Neural cell (in vitro differentiated cells): Measurements from ENCODE around the gene CRYGC. TPM values are rescaled to one million over a fixed set of nuclear protein-coding genes. Genes with fewer than 3 reads are reported as not detected.

Experiments
- H2AFZ ChIP-seq: fragments of 200-600, 300-800 bp; sonication (generic), shearing (Covaris generic); 2 replicates; pipeline ENCODE4 v1.6.0; 2014; ENCODE audit warnings: low read depth, mild to moderate bottlenecking, antibody characterized with exemption, low read length, moderate library complexity
- H3F3A ChIP-seq: fragments of 200-600 bp; shearing (Covaris generic); 2 replicates; pipeline ENCODE4 v1.6.1; 2016; ENCODE audit warnings: mild to moderate bottlenecking, moderate library complexity, mixed read lengths, antibody characterized with exemption, low read length; ENCODE audit not compliant: insufficient read depth, poor library complexity, severe bottlenecking
- H3K27ac ChIP-seq: fragments of 200-600, 300-800 bp; sonication (generic), shearing (Covaris generic); 2 replicates; pipeline ENCODE4 v1.5.1; 2014; ENCODE audit warnings: mild to moderate bottlenecking, low read length, moderate library complexity
- H3K27me3 ChIP-seq: fragments of 300-800, 200-600 bp; sonication (generic), shearing (Covaris generic); 2 replicates; pipeline ENCODE4 v1.6.0; 2014; ENCODE audit warnings: mild to moderate bottlenecking, low read depth, low read length, moderate library complexity; ENCODE audit not compliant: insufficient read depth
- H3K36me3 ChIP-seq: fragments of 300-800, 200-600 bp; sonication (generic), shearing (Covaris generic); 2 replicates; pipeline ENCODE4 v1.5.1; 2014; ENCODE audit warnings: mild to moderate bottlenecking, antibody characterized with exemption, low read length, moderate library complexity; ENCODE audit not compliant: insufficient read depth
- H3K4me2 ChIP-seq: fragments of 300-800, 200-600 bp; sonication (generic), shearing (Covaris generic); 2 replicates; pipeline ENCODE4 v1.6.0; 2014; ENCODE audit warnings: mild to moderate bottlenecking, low read length
- H3K4me3 ChIP-seq: fragments of 300-800, 200-600 bp; sonication (generic), shearing (Covaris generic); 2 replicates; pipeline ENCODE4 v1.5.1; 2014; ENCODE audit warnings: mild to moderate bottlenecking, low read length, moderate library complexity
- H3K79me2 ChIP-seq: fragments of 200-600 bp; shearing (Covaris generic); replicated peaks from 2 replicates; pipeline ENCODE4 v1.6.0; 2014; ENCODE audit warnings: mild to moderate bottlenecking, low read length, moderate library complexity; ENCODE audit not compliant: insufficient read depth
- H3K9ac ChIP-seq: fragments of 300-800, 200-600 bp; sonication (generic), shearing (Covaris generic); 2 replicates; pipeline ENCODE4 v1.6.1; 2016; ENCODE audit warnings: mild to moderate bottlenecking, low read length, mixed read lengths
- H3K9me2 ChIP-seq: fragments of 200-600 bp; shearing (Covaris generic); 2 replicates; pipeline ENCODE4 v1.6.1; 2016; ENCODE audit warnings: mild to moderate bottlenecking, low read length, mixed read lengths; ENCODE audit not compliant: insufficient read depth
- H3K9me3 ChIP-seq: fragments of 200-600, 300-800 bp; sonication (generic), shearing (Covaris generic); 2 replicates; pipeline ENCODE4 v1.6.1; 2016; ENCODE audit warnings: mild to moderate bottlenecking, mixed run types, low read length, moderate library complexity, mixed read lengths
- H4K20me1 ChIP-seq: fragments of 200-600 bp; shearing (Covaris generic); 2 replicates; pipeline ENCODE4 v1.6.1; 2016; ENCODE audit warnings: mild to moderate bottlenecking, mixed run types; ENCODE audit not compliant: insufficient read depth
- EP300 ChIP-seq: fragments of 450-650 bp; conservative IDR thresholded peaks from 2 replicates; pipeline ENCODE4 v1.6.1; 2014; ENCODE audit warnings: antibody characterized with exemption, mild to moderate bottlenecking, moderate library complexity; ENCODE audit not compliant: poor library complexity, severe bottlenecking
- EZH2 ChIP-seq: fragments of 200-600, 300-800 bp; shearing (Covaris generic), sonication (generic); IDR thresholded peaks from 2 replicates; pipeline ENCODE4 v1.6.1; 2014; ENCODE audit warnings: antibody characterized with exemption, low read length, borderline replicate concordance, mild to moderate bottlenecking; ENCODE audit not compliant: insufficient read depth, poor library complexity, severe bottlenecking
- MXI1 ChIP-seq: fragments of 450-650 bp; conservative IDR thresholded peaks from 2 replicates; pipeline ENCODE4 v1.6.1; 2014; ENCODE audit warnings: antibody characterized with exemption, mild to moderate bottlenecking; ENCODE audit not compliant: poor library complexity, severe bottlenecking
- POLR2AphosphoS5 ChIP-seq: IDR thresholded peaks from 2 replicates; pipeline ENCODE4 v1.6.1; 2012
- RAD21 ChIP-seq: fragments of 450-650 bp; conservative IDR thresholded peaks from 2 replicates; pipeline ENCODE4 v1.6.1; 2014; ENCODE audit warnings: antibody characterized with exemption, mild to moderate bottlenecking, moderate library complexity
- SMC3 ChIP-seq: fragments of 450-650 bp; conservative IDR thresholded peaks from 2 replicates; pipeline ENCODE4 v1.6.1; 2014; ENCODE audit warnings: antibody characterized with exemption, mild to moderate bottlenecking, moderate library complexity; ENCODE audit not compliant: poor library complexity
- TAF1 ChIP-seq: IDR thresholded peaks from 2 replicates; pipeline ENCODE4 v1.6.1; 2012; ENCODE audit warnings: low read depth
- polyA plus RNA-seq: library from polyadenylated mRNA; depleted of rRNA; stranded (reverse); fragments of >200 nt; gene quantifications from 2 replicates; pipeline ENCODE4 v1.2.3, GENCODE V29; 2014
- TF ChIP-seq, protein P1 (sequence below): IDR thresholded peaks from 2 replicates; pipeline ENCODE4 v1.6.1; 2012; ENCODE audit warnings: borderline replicate concordance
- TF ChIP-seq, protein P2 (sequence below): fragments of 450-650 bp; IDR thresholded peaks from 2 replicates; pipeline ENCODE4 v1.5.1; 2014; ENCODE audit warnings: antibody characterized with exemption, mild to moderate bottlenecking, moderate library complexity; ENCODE audit not compliant: poor library complexity, severe bottlenecking

The CRYGC gene
- polyA plus RNA-seq, 1 donor from 2014 or later = not detected

DNA sequence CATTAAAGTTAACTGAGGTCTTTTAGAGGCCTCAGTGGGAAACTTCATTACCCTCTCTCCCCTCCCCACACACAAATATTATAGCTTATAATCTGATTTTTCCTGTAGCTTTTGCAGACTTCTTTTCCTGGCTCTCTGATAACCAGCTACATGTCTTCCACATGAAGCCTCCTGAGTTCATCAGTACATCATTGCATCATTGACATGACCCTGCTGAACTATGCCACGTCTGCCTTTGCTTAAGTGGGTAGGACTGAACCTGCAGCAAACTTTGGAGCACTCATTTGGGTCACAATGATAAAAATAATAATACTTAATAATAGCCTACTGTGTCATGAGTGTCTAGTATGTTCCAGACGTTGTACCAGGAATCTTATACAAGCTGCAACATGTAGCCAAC is 26.8 kb upstream of the CRYGC start:
- Histone ChIP-seq H3K9me3 (no peaks in the 10 kb centered on the region), H3K4me3 (no peak overlapping the region), H4K20me1 (no peaks in the 10 kb centered on the region), H3K36me3 (no peaks in the 10 kb centered on the region), H3K4me2 (no peak overlapping the region), H3K27me3 (no peaks in the 10 kb centered on the region), H3K27ac (no peak overlapping the region), H3K9ac (no peak overlapping the region), H3K79me2 (no peaks in the 10 kb centered on the region), H3K9me2 (no peaks in the 10 kb centered on the region), H2AFZ (no peak overlapping the region), H3F3A (no peaks in the 10 kb centered on the region)
- no peak for TF ChIP-seq RAD21
- TF ChIP-seq, protein P1, sequence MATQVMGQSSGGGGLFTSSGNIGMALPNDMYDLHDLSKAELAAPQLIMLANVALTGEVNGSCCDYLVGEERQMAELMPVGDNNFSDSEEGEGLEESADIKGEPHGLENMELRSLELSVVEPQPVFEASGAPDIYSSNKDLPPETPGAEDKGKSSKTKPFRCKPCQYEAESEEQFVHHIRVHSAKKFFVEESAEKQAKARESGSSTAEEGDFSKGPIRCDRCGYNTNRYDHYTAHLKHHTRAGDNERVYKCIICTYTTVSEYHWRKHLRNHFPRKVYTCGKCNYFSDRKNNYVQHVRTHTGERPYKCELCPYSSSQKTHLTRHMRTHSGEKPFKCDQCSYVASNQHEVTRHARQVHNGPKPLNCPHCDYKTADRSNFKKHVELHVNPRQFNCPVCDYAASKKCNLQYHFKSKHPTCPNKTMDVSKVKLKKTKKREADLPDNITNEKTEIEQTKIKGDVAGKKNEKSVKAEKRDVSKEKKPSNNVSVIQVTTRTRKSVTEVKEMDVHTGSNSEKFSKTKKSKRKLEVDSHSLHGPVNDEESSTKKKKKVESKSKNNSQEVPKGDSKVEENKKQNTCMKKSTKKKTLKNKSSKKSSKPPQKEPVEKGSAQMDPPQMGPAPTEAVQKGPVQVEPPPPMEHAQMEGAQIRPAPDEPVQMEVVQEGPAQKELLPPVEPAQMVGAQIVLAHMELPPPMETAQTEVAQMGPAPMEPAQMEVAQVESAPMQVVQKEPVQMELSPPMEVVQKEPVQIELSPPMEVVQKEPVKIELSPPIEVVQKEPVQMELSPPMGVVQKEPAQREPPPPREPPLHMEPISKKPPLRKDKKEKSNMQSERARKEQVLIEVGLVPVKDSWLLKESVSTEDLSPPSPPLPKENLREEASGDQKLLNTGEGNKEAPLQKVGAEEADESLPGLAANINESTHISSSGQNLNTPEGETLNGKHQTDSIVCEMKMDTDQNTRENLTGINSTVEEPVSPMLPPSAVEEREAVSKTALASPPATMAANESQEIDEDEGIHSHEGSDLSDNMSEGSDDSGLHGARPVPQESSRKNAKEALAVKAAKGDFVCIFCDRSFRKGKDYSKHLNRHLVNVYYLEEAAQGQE = no peak

DNA sequence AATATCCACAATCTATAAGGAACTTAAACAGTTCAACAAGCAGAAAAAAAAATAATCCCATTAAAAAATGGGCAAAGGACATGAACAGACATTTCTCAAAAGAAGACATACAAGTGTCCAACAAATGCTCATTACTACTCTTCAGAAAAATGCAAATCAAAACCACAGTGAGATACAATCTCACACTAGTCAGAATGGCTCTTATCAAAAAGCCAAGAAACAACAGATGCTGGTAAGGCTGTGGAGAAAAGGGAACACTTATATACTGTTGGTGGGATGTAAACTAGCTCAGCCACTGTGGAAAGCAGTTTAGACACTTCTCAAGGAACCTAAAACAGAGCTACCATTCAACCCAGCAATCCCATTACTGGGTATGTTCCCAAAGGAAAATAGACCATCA is 23.5 kb upstream of the CRYGC start:
- Histone ChIP-seq H3K4me2 (no peak overlapping the region), H3K79me2 (no peaks in the 10 kb centered on the region), H4K20me1 (no peaks in the 10 kb centered on the region), H2AFZ (no peak overlapping the region), H3K27ac (no peak overlapping the region), H3K4me3 (no peak overlapping the region), H3K36me3 (no peaks in the 10 kb centered on the region), H3K9me3 (no peaks in the 10 kb centered on the region), H3F3A (no peaks in the 10 kb centered on the region), H3K9ac (no peak overlapping the region), H3K27me3 (no peaks in the 10 kb centered on the region), H3K9me2 (no peaks in the 10 kb centered on the region)
- TF ChIP-seq SMC3 (no peak), RAD21 (no peak)

DNA sequence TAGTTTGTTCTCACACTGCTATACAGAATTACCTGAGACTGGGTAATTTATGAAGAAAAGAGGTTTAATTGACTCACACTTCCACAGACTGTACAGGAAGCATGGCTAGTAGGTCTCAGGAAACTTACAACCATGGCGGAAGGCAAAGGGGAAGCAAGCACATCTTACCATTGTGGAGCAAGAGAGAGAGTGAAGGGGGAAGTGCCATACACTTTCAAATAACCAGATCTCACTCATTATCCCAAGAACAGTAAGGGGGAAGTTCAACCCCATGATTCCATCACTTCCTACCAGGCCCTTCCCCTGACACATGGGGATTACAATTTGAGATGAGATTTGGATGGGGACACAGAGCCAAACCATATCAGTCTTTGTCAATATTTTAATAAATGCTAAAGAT is 21.3 kb upstream of the CRYGC start:
- Histone ChIP-seq H3K4me2 (no peak overlapping the region), H3K9me3 (no peaks in the 10 kb centered on the region), H3K27ac (no peak overlapping the region), H3K9ac (no peak overlapping the region), H3K79me2 (no peaks in the 10 kb centered on the region), H4K20me1 (no peaks in the 10 kb centered on the region), H2AFZ (no peak overlapping the region), H3K9me2 (no peaks in the 10 kb centered on the region), H3K27me3 (no peaks in the 10 kb centered on the region), H3K4me3 (no peak overlapping the region), H3F3A (no peaks in the 10 kb centered on the region), H3K36me3 (no peaks in the 10 kb centered on the region)
- TF ChIP-seq MXI1 = no peak
- TF ChIP-seq EP300 = no peak
- TF ChIP-seq, protein P1 = no peak
- TF ChIP-seq SMC3 = no peak
- TF ChIP-seq POLR2AphosphoS5 = no peak
- TF ChIP-seq RAD21 = no peak
- TF ChIP-seq TAF1 = no peak
- TF ChIP-seq, protein P2, sequence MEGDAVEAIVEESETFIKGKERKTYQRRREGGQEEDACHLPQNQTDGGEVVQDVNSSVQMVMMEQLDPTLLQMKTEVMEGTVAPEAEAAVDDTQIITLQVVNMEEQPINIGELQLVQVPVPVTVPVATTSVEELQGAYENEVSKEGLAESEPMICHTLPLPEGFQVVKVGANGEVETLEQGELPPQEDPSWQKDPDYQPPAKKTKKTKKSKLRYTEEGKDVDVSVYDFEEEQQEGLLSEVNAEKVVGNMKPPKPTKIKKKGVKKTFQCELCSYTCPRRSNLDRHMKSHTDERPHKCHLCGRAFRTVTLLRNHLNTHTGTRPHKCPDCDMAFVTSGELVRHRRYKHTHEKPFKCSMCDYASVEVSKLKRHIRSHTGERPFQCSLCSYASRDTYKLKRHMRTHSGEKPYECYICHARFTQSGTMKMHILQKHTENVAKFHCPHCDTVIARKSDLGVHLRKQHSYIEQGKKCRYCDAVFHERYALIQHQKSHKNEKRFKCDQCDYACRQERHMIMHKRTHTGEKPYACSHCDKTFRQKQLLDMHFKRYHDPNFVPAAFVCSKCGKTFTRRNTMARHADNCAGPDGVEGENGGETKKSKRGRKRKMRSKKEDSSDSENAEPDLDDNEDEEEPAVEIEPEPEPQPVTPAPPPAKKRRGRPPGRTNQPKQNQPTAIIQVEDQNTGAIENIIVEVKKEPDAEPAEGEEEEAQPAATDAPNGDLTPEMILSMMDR = no peak
- TF ChIP-seq EZH2 = no peak
